Esophagus muscularis mucosa (tissue), 4 donors: ENCODE data around the gene ARF3. TPM values are rescaled to one million over a fixed set of nuclear protein-coding genes. Genes with fewer than 3 reads are reported as not detected.
A peak's percentile ranks its signal among the peaks of the same experiment; 100 is the strongest.

Experiments used
- DNase-seq: peaks from one replicate; pipeline ENCODE4 v3.0.0-alpha.2; 2017; ENCODE audit errors: extremely low spot score
- H3K27ac ChIP-seq, 4 donors: fragments of 200-600 bp; sonication (generic); replicated peaks in 1 of 4; 1 replicate in 3 of 4; 2 replicates in 1 of 4; pipeline ENCODE4 v1.5.1; 2016 to 2019; ENCODE audit warnings: mild to moderate bottlenecking in 1 of 4
- H3K27me3 ChIP-seq, 4 donors: fragments of 200-600 bp; sonication (generic); one replicate each; pipeline versions ENCODE4 v1.5.1 to v1.6.0; 2016 to 2019
- H3K36me3 ChIP-seq, 4 donors: fragments of 200-600 bp; sonication (generic); one replicate each; pipeline ENCODE4 v1.5.1; 2016 to 2019
- H3K4me1 ChIP-seq, 4 donors: fragments of 200-600 bp; sonication (generic); one replicate each; pipeline ENCODE4 v1.5.1; 2016 to 2019
- H3K4me3 ChIP-seq, 4 donors: fragments of 200-600 bp; sonication (generic); 1 replicate in 2 of 4; 2 replicates in 2 of 4; pipeline ENCODE4 v1.5.1; 2016 to 2019; ENCODE audit warnings: mild to moderate bottlenecking in 4 of 4, moderate library complexity in 1 of 4
- H3K9me3 ChIP-seq, 4 donors: fragments of 200-600 bp; sonication (generic); 1 replicate in 3 of 4; 2 replicates in 1 of 4; pipeline ENCODE4 v1.5.1; 2016 to 2019
- EP300 ChIP-seq: sonication (generic); formaldehyde crosslinking; IDR thresholded peaks from one replicate; pipeline ENCODE4 v1.6.1; 2017; ENCODE audit warnings: antibody characterized with exemption
- POLR2A ChIP-seq: fragments of 450-650 bp; IDR thresholded peaks from one replicate; pipeline ENCODE4 v1.6.1; 2017; ENCODE audit warnings: antibody characterized with exemption, moderate library complexity, mild to moderate bottlenecking, low read depth
- POLR2AphosphoS5 ChIP-seq, 2 donors: sonication (generic); formaldehyde crosslinking; IDR thresholded peaks; one replicate each; pipeline ENCODE4 v1.6.1; 2017; ENCODE audit warnings: antibody characterized with exemption in 2 of 2
- WGBS: methylation state at CpG from one replicate; pipeline ENCODE4 v1.1.5; 2018; 5-methylcytosine and 5-hydroxymethylcytosine counted together
- intact Hi-C: fragments of 100-400 bp; cut with DNase I; formaldehyde crosslinking; loops from one replicate; pipeline ENCODE4 v1.15.1; 2023
- total RNA-seq, 4 donors: library from RNA; depleted of rRNA; stranded (reverse); fragments of >200 nt; gene quantifications; one replicate each; pipeline versions ENCODE4 v1.1.0 to v1.2.1, GENCODE V29; 2016
- TF ChIP-seq, protein P1 (sequence below), 3 experiments: fragments of 200-600 bp in 2 of 3; fragments of 450-650 bp in 1 of 3; sonication (generic) in 2 of 3; IDR thresholded peaks; one replicate each; pipeline ENCODE4 v1.5.1; 2017 to 2019; ENCODE audit warnings: antibody characterized with exemption in 3 of 3, mild to moderate bottlenecking in 2 of 3, moderate library complexity in 1 of 3

ARF3 gene
- total RNA-seq, 4 donors from 2014 or later, result 42.8 to 71.9 (median 65.1) TPM

- no peak for TF ChIP-seq POLR2A
- TF ChIP-seq, protein P1, sequence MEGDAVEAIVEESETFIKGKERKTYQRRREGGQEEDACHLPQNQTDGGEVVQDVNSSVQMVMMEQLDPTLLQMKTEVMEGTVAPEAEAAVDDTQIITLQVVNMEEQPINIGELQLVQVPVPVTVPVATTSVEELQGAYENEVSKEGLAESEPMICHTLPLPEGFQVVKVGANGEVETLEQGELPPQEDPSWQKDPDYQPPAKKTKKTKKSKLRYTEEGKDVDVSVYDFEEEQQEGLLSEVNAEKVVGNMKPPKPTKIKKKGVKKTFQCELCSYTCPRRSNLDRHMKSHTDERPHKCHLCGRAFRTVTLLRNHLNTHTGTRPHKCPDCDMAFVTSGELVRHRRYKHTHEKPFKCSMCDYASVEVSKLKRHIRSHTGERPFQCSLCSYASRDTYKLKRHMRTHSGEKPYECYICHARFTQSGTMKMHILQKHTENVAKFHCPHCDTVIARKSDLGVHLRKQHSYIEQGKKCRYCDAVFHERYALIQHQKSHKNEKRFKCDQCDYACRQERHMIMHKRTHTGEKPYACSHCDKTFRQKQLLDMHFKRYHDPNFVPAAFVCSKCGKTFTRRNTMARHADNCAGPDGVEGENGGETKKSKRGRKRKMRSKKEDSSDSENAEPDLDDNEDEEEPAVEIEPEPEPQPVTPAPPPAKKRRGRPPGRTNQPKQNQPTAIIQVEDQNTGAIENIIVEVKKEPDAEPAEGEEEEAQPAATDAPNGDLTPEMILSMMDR (IDR thresholded peaks at IDR 0.05), result no peak
- TF ChIP-seq EP300, result no peak
- no peak for TF ChIP-seq POLR2AphosphoS5 (IDR thresholded peaks at IDR 0.05)
- H3K9me3 ChIP-seq, result no peaks in the 10 kb centered on the region
- no peaks in the 10 kb centered on the region for H3K36me3 ChIP-seq
- H3K4me1 ChIP-seq, result peaks cover 27 to 58% (median 53%) of the 10 kb centered on the region in 4 donors
- intact Hi-C loops, result no loop called here
- no peak for DNase-seq
- H3K27ac ChIP-seq, result peak overlapping the region in 2 of 4 donors; percentile 28 to 34
- H3K4me3 ChIP-seq, result no peak overlapping the region
- 31% methylated on average over 8 of the region's 12 CpGs for WGBS
- H3K27me3 ChIP-seq, result peaks cover 11 to 98% (median 66%) of the 10 kb centered on the region in 4 donors
Observed at GRCh38 chr12:48973531-48973930, 16.2 kb upstream of the ARF3 start.

GRCh38 chr12:48972952-48973483, 15.7 kb upstream of the ARF3 start:
- no peak for DNase-seq
- TF ChIP-seq, protein P1 (IDR thresholded peaks at IDR 0.05), result no peak
- TF ChIP-seq POLR2AphosphoS5 (IDR thresholded peaks at IDR 0.05) (no peak), EP300 (no peak), POLR2A (no peak)
- peaks cover 22 to 53% (median 47%) of the 10 kb centered on the region in 4 donors for H3K4me1 ChIP-seq
- H3K27ac ChIP-seq, result peak overlapping the region in 2 of 4 donors; percentile 28 to 34
- H3K27me3 ChIP-seq, result peaks cover 9 to 93% (median 61%) of the 10 kb centered on the region in 4 donors
- intact Hi-C loops, result no loop called here
- no peak overlapping the region for H3K4me3 ChIP-seq
- no peaks in the 10 kb centered on the region for H3K36me3 ChIP-seq
- no peaks in the 10 kb centered on the region for H3K9me3 ChIP-seq
- 39% methylated on average over 3 of the region's 3 CpGs for WGBS

GRCh38 chr12:48972213-48972951, 15.1 kb upstream of the ARF3 start:
- peak overlapping the region in 1 of 4 donors; percentile 41 for H3K4me3 ChIP-seq
- no peak for DNase-seq
- H3K4me1 ChIP-seq, result peaks cover 18 to 48% (median 43%) of the 10 kb centered on the region in 4 donors
- peaks cover 9 to 86% (median 55%) of the 10 kb centered on the region in 4 donors for H3K27me3 ChIP-seq
- intact Hi-C loops, result no loop called here
- H3K36me3 ChIP-seq, result no peaks in the 10 kb centered on the region
- no peaks in the 10 kb centered on the region for H3K9me3 ChIP-seq
- H3K27ac ChIP-seq, result no peak overlapping the region
- TF ChIP-seq, protein P1 (IDR thresholded peaks at IDR 0.05), result no peak
- TF ChIP-seq EP300, result no peak
- no peak for TF ChIP-seq POLR2AphosphoS5 (IDR thresholded peaks at IDR 0.05)
- no peak for TF ChIP-seq POLR2A
- 17% methylated on average over 7 of the region's 23 CpGs for WGBS

- TF ChIP-seq, protein P1 (IDR thresholded peaks at IDR 0.05), result no peak
- no peak for TF ChIP-seq POLR2A
- no peak for TF ChIP-seq EP300
- no peak for TF ChIP-seq POLR2AphosphoS5 (IDR thresholded peaks at IDR 0.05)
- no peaks in the 10 kb centered on the region for H3K36me3 ChIP-seq
- intact Hi-C loops, result no loop called here
- no peak for DNase-seq
- H3K4me3 ChIP-seq, result peak overlapping the region; percentile 33 to 48 (median 41)
- WGBS, result 31% methylated on average over 10 of the region's 10 CpGs
- H3K9me3 ChIP-seq, result no peaks in the 10 kb centered on the region
- H3K4me1 ChIP-seq, result peaks cover 18 to 48% (median 43%) of the 10 kb centered on the region in 4 donors
- peaks cover 9 to 79% (median 47%) of the 10 kb centered on the region in 4 donors for H3K27me3 ChIP-seq
- no peak overlapping the region for H3K27ac ChIP-seq
Observed at GRCh38 chr12:48970702-48971334, 13.5 kb upstream of the ARF3 start.
